ENCODE measurements around the gene SNAPC2. TPM values are rescaled to one million over a fixed set of nuclear protein-coding genes. Genes with fewer than 3 reads are reported as not detected.

The SNAPC2 gene
- total and polyA plus RNA-seq, 2 of the 13 experiments (the other 11 are each of a cell fraction or from before 2014, with no cell fraction given), result 10.2 to 12.7 TPM

DNA sequence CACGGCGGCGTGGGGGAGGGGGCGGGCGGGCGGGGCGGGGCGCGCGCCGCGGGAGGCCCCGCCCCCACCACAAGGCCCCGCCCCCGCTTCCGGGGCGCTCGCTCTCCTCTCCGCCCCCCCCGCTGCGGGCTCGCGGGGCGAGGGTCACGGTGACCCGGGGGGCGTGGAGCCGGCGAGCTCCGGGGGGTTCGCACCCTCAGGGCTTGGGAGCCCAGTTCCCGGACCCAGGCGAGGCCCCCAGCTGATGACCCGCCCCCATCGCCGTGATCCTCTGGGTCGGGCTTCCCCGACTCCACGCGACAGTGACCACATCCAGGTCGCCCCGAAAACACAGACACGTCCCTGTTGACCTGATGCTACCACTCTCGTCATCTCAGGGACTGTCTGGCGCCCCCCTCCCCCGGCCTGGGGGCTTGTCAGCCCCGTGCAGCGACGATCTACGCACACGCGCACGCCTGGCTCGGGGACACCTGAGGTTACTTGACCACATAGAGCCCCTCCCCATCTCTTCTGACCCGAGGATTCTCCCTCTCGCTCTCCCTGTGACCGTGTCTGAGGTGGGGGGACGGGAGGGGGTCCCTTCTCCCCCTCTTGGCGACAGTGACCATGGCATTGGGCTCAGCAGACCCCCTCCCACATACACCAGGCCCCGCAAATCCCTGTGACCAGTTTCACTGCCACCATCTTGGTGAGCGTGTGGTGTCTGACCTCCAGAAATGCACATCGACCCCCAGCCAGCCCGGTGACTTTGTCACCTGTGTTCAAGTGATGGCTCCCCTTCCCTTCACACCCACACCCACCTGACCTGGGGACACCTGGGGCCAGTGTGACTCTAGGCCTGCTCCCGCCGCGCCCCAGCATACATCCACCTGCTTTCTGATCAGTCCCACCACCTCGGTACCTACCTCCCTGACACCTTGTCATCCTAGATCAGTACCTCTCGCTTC is 15.8 kb upstream of the SNAPC2 start (continued):
- no peak for TF ChIP-seq ZBTB37 (CRISPR knock-in tag; IDR thresholded peaks at IDR 0.05)
- no peak for TF ChIP-seq ZFP62 (CRISPR knock-in tag; IDR thresholded peaks at IDR 0.05)
- TF ChIP-seq FOSL2 (CRISPR knock-in tag; IDR thresholded peaks at IDR 0.05), result no peak
- no peak for TF ChIP-seq ARNTL (CRISPR knock-in tag; IDR thresholded peaks at IDR 0.05)
- 0 out of 2 replicates have a peak, but pooled peaks have one; percentile 21 for TF ChIP-seq NCOR1 (IDR thresholded peaks at IDR 0.05; ENCODE audit: borderline replicate concordance, low read length)
- TF ChIP-seq CENPX (CRISPR knock-in tag; IDR thresholded peaks at IDR 0.05), result no peak
- TF ChIP-seq, protein P1, sequence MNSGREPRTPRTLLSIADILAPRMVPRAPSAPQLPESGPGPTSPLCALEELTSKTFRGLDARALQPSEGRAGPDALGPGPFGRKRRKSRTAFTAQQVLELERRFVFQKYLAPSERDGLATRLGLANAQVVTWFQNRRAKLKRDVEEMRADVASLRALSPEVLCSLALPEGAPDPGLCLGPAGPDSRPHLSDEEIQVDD (CRISPR knock-in tag; IDR thresholded peaks at IDR 0.05; ENCODE audit: borderline replicate concordance), result no peak
- no peak for TF ChIP-seq MZF1 (CRISPR knock-in tag; IDR thresholded peaks at IDR 0.05; ENCODE audit: borderline replicate concordance)
- TF ChIP-seq, protein P2, sequence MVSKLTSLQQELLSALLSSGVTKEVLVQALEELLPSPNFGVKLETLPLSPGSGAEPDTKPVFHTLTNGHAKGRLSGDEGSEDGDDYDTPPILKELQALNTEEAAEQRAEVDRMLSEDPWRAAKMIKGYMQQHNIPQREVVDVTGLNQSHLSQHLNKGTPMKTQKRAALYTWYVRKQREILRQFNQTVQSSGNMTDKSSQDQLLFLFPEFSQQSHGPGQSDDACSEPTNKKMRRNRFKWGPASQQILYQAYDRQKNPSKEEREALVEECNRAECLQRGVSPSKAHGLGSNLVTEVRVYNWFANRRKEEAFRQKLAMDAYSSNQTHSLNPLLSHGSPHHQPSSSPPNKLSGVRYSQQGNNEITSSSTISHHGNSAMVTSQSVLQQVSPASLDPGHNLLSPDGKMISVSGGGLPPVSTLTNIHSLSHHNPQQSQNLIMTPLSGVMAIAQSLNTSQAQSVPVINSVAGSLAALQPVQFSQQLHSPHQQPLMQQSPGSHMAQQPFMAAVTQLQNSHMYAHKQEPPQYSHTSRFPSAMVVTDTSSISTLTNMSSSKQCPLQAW (CRISPR knock-in tag; IDR thresholded peaks at IDR 0.05), result peak; percentile 65
- TF ChIP-seq KAT8 (CRISPR knock-in tag; IDR thresholded peaks at IDR 0.05), result no peak
- no peak for TF ChIP-seq ZNF354B (CRISPR knock-in tag; IDR thresholded peaks at IDR 0.05)
- no peak for TF ChIP-seq ZNF839 (CRISPR knock-in tag; IDR thresholded peaks at IDR 0.05; ENCODE audit: borderline replicate concordance)
- TF ChIP-seq ZNF615 (CRISPR knock-in tag; IDR thresholded peaks at IDR 0.05; ENCODE audit: borderline replicate concordance), result no peak
- TF ChIP-seq ZNF263 (CRISPR knock-in tag; IDR thresholded peaks at IDR 0.05), result no peak
- TF ChIP-seq THYN1 (CRISPR knock-in tag; IDR thresholded peaks at IDR 0.05; ENCODE audit: borderline replicate concordance, low read depth), result no peak
- no peak for TF ChIP-seq MAZ (IDR thresholded peaks at IDR 0.05; ENCODE audit: borderline replicate concordance, low read depth, low read length)
- no peak for TF ChIP-seq MAZ (CRISPR knock-in tag; IDR thresholded peaks at IDR 0.05; ENCODE audit: low read depth)
- TF ChIP-seq IRX3 (CRISPR knock-in tag; IDR thresholded peaks at IDR 0.05; ENCODE audit: borderline replicate concordance, low read depth), result no peak
- no peak for TF ChIP-seq ZNF432 (CRISPR knock-in tag; IDR thresholded peaks at IDR 0.05; ENCODE audit: borderline replicate concordance)
- TF ChIP-seq ZFP36L2 (CRISPR knock-in tag; IDR thresholded peaks at IDR 0.05), result no peak
- no peak for TF ChIP-seq RELA (CRISPR knock-in tag; IDR thresholded peaks at IDR 0.05)
- peak; percentile 58; the same call in 1 of the 2 replicates for TF ChIP-seq ZNF572 (CRISPR knock-in tag; IDR thresholded peaks at IDR 0.05)
- TF ChIP-seq MIER2 (CRISPR knock-in tag; IDR thresholded peaks at IDR 0.05), result no peak
- no peak for TF ChIP-seq SKIL (CRISPR knock-in tag; IDR thresholded peaks at IDR 0.05; ENCODE audit: borderline replicate concordance)
- TF ChIP-seq HNRNPLL (IDR thresholded peaks at IDR 0.05; ENCODE audit: low read depth, low read length, poor library complexity, severe bottlenecking), result no peak
